ENCODE measurements around the gene NDUFV1.
"Not testable (repeated sequence)": the region's sequence is repeated elsewhere in the genome, so short reads cannot be mapped to it uniquely, and the experiment has no call there.

The NDUFV1 gene

DNA sequence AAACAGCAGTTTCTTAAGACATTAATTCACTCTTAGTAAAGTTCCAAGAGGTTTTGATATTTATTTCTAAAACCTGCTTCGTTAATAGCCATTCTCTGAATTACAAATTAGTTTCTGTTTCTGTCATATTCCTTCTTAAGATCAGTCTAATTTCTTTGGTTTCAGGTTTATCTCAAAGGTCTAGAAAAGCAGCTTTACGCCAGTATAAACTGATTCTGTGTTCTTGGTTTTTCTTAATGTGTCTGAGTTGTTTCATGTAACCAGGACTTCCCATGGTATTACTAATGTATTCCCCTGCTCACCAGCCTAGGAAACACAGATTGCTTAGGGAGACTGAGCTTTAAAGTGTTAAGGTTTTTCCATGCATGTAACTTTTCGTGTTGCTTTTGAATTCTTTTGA is 50.6 kb downstream of the NDUFV1 start:
- no peak for DNase-seq (ENCODE audit: low read depth)

GRCh38 chr11:67659651-67660165 is 53.0 kb downstream of the NDUFV1 start:
- DNase-seq (ENCODE audit: low read depth) = not testable (repeated sequence)

DNA sequence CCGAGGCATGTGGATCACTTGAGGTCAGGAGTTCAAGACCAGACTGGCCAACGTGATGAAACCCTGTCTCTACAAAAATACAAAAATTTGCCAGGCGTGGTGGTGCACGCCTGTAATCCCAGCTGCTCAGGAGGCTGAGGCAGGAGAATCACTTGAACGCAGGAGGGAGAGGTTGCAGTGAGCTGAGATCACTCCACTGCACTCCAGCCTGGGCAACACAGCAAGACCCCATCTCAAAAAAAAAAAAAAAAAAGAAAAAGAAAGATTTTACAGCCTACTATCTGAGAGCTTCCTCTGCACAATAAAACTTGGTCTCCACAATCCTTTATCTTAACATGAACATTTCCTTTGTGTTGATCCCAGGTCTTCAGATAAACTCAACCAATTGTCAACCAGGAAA is 54.0 kb downstream of the NDUFV1 start:
- DNase-seq (ENCODE audit: low read depth) = not testable (repeated sequence)

Measured in fibroblast of the conjunctiva (primary cell).